AG04450 (cell line): Measurements from ENCODE around the gene CACNB3. TPM values are rescaled to one million over a fixed set of nuclear protein-coding genes. Genes with fewer than 3 reads are reported as not detected.
A peak's percentile ranks its signal among the peaks of the same experiment; 100 is the strongest.

Experiments
- CTCF ChIA-PET: fragments of 300-600, 350-600 bp; formaldehyde crosslinking; extraction: SDS; loops from one replicate; lab custom pipeline; 2022; ENCODE audit warnings: antibody characterized with exemption, inconsistent platforms; lab: Charles Lee
- POLR2A ChIA-PET: fragments of 350-600 bp; formaldehyde crosslinking; extraction: SDS; loops from one replicate; lab custom pipeline; 2021; ENCODE audit warnings: antibody characterized with exemption, inconsistent platforms; lab: Yijun Ruan, JAX
- DNase-seq: peaks from one replicate; pipeline ENCODE4 v3.0.0-alpha.2; 2011; ENCODE audit warnings: low read depth, low spot score
- H3K27ac ChIP-seq: one replicate; pipeline ENCODE4 v1.5.1; 2012; ENCODE audit warnings: low read depth, low read length, control low read depth
- H3K27me3 ChIP-seq: one replicate; pipeline ENCODE4 v1.6.0; 2012; ENCODE audit warnings: low read length; ENCODE audit not compliant: control insufficient read depth, insufficient read depth
- H3K4me3 ChIP-seq: 2 replicates; pipeline ENCODE4 v1.5.1; 2011; ENCODE audit warnings: mild to moderate bottlenecking, low read depth, low read length, control low read depth
- H3K9me3 ChIP-seq: 2 replicates; pipeline ENCODE4 v1.5.1; 2012; ENCODE audit warnings: low read length; ENCODE audit not compliant: control insufficient read depth, insufficient read depth
- CTCF ChIP-seq: IDR thresholded peaks from 2 replicates; pipeline ENCODE4 v1.5.1; 2011; ENCODE audit warnings: low read depth, low read length, control low read depth, inconsistent platforms
- polyA plus RNA-seq: library from polyadenylated mRNA; depleted of rRNA; stranded (reverse); fragments of >200 nt; gene quantifications from 2 replicates; pipeline ENCODE4 v1.2.3, GENCODE V29; 2011

Gene CACNB3
- polyA plus RNA-seq, 1 experiment, result 44.9 TPM

GRCh38 chr12:48793696-48794095, 24.6 kb upstream of the CACNB3 start:
- no peak overlapping the region for H3K27ac ChIP-seq
- H3K9me3 ChIP-seq, result no peaks in the 10 kb centered on the region
- CTCF ChIA-PET, result interaction anchor here (2.4 to 7.4 kb wide), 4 partner anchors 17 to 252 kb away, joined by 8 to 125 read pairs (median 27); no protein-coding TSS in a partner anchor
- no peak for TF ChIP-seq CTCF
- no peaks in the 10 kb centered on the region for H3K27me3 ChIP-seq
- POLR2A ChIA-PET, result no interaction called here
- H3K4me3 ChIP-seq, result no peak overlapping the region
- DNase-seq, result no peak

- H3K27ac ChIP-seq, result no peak overlapping the region
- TF ChIP-seq CTCF, result no peak
- no peaks in the 10 kb centered on the region for H3K27me3 ChIP-seq
- POLR2A ChIA-PET, result no interaction called here
- no peaks in the 10 kb centered on the region for H3K9me3 ChIP-seq
- H3K4me3 ChIP-seq, result no peak overlapping the region
- no peak for DNase-seq
- CTCF ChIA-PET, result interaction anchor here (0.8 to 7.4 kb wide), 16 partner anchors 9 to 712 kb away, joined by 3 to 125 read pairs (median 4); partner anchors contain the start of gene KANSL2
Observed at GRCh38 chr12:48794870-48795269, 23.4 kb upstream of the CACNB3 start.

- Histone ChIP-seq H3K27me3 (no peaks in the 10 kb centered on the region), H3K9me3 (no peaks in the 10 kb centered on the region), H3K4me3 (no peak overlapping the region), H3K27ac (no peak overlapping the region)
- CTCF ChIA-PET, result interaction anchor here (0.6 to 7.4 kb wide), 21 partner anchors 8 to 254 kb away, joined by 3 to 125 read pairs (median 5); partner anchors contain the start of genes ADCY6, CACNB3 and KANSL2
- DNase-seq, result no peak
- TF ChIP-seq CTCF, result peak; percentile 93
- POLR2A ChIA-PET, result interaction anchor here (0.6 to 1.9 kb wide), 2 partner anchors 15 to 34 kb away, joined by 4 to 5 read pairs; no protein-coding TSS in a partner anchor
Observed at GRCh38 chr12:48795550-48796455, 22.5 kb upstream of the CACNB3 start.

- CTCF ChIA-PET, result interaction anchor here (0.8 to 7.4 kb wide), 10 partner anchors 8 to 255 kb away, joined by 3 to 125 read pairs (median 8); partner anchors contain the start of genes ADCY6 and CACNB3
- Histone ChIP-seq H3K9me3 (no peaks in the 10 kb centered on the region), H3K27me3 (no peaks in the 10 kb centered on the region), H3K4me3 (no peak overlapping the region), H3K27ac (no peak overlapping the region)
- TF ChIP-seq CTCF, result no peak
- POLR2A ChIA-PET, result interaction anchor here (0.6 to 1.9 kb wide), 3 partner anchors 14 to 44 kb away, joined by 4 to 5 read pairs (median 4); no protein-coding TSS in a partner anchor
- no peak for DNase-seq
Observed at GRCh38 chr12:48796976-48797375, 21.3 kb upstream of the CACNB3 start.
